Coronary artery (tissue), 2 donors: Measurements from ENCODE around the gene LMNA.

Experiments used
- DNase-seq: peaks from one replicate; pipeline ENCODE4 v3.0.0-alpha.2; 2017; ENCODE audit warnings: low spot score
- H3K27ac ChIP-seq, 2 donors: fragments of 200-600 bp; sonication (generic); one replicate each; pipeline ENCODE4 v1.5.1; 2016 to 2019
- H3K4me3 ChIP-seq: fragments of 200-600 bp; sonication (generic); 2 replicates; pipeline ENCODE4 v1.5.1; 2016; ENCODE audit warnings: mild to moderate bottlenecking, moderate library complexity
- CTCF ChIP-seq: fragments of 200-600 bp; sonication (generic); IDR thresholded peaks from one replicate; pipeline ENCODE4 v1.5.1; 2019; ENCODE audit warnings: antibody characterized with exemption

LMNA gene

GRCh38 chr1:156138458-156138867 lies 24.0 kb downstream of the LMNA start:
- Histone ChIP-seq H3K4me3 (no peak overlapping the region), H3K27ac (peak overlapping the region; percentile 63 to 75)
- TF ChIP-seq CTCF: no peak
- DNase-seq: no peak

- H3K27ac ChIP-seq: peak overlapping the region; percentile 63 to 87
- no peak overlapping the region for H3K4me3 ChIP-seq
These were observed 26.6 kb downstream of the LMNA start for GRCh38 chr1:156140879-156141707.

GRCh38 chr1:156143765-156144489 lies 29.4 kb downstream of the LMNA start:
- TF ChIP-seq CTCF: no peak
- DNase-seq: no peak
- peak overlapping the region in 1 of 2 donors; percentile 29 for H3K27ac ChIP-seq
- H3K4me3 ChIP-seq: no peak overlapping the region

More at GRCh38 chr1:156140879-156141707, 26.6 kb downstream of the LMNA start:
- peak; percentile 16 for TF ChIP-seq CTCF
- DNase-seq: no peak

GRCh38 chr1:156144742-156145141 lies 30.2 kb downstream of the LMNA start:
- no peak for DNase-seq
- no peak for TF ChIP-seq CTCF
- Histone ChIP-seq H3K27ac (no peak overlapping the region), H3K4me3 (no peak overlapping the region)

GRCh38 chr1:156145650-156146019 lies 31.1 kb downstream of the LMNA start:
- Histone ChIP-seq H3K27ac (no peak overlapping the region), H3K4me3 (no peak overlapping the region)
- TF ChIP-seq CTCF: no peak
- no peak for DNase-seq

GRCh38 chr1:156146020-156146768 lies 31.7 kb downstream of the LMNA start:
- DNase-seq: no peak
- peak overlapping the region; percentile 31 for H3K4me3 ChIP-seq
- no peak overlapping the region for H3K27ac ChIP-seq
- TF ChIP-seq CTCF: peak; percentile 36
